Nephron progenitor cell (in vitro differentiated cells): ENCODE data around the gene RPUSD4.
A peak's percentile ranks its signal among the peaks of the same experiment; 100 is the strongest.

Source experiments
- DNase-seq: peaks from one replicate; pipeline ENCODE4 v3.0.0; 2021
- H3K27ac Mint-ChIP-seq: 2 replicates; pipeline ENCODE4 v1.8.0; 2021; ENCODE audit warnings: mild to moderate bottlenecking, moderate library complexity, mixed read lengths
- H3K27me3 Mint-ChIP-seq: 2 replicates; pipeline ENCODE4 v1.8.0; 2021; ENCODE audit warnings: mild to moderate bottlenecking, low read depth, mixed read lengths; ENCODE audit not compliant: poor library complexity
- H3K36me3 Mint-ChIP-seq: 2 replicates; pipeline ENCODE4 v1.8.0; 2021; ENCODE audit warnings: low read depth, mixed read lengths
- H3K4me1 Mint-ChIP-seq: 2 replicates; pipeline ENCODE4 v1.8.0; 2021; ENCODE audit warnings: mixed read lengths
- H3K4me3 Mint-ChIP-seq: 2 replicates; pipeline ENCODE4 v1.8.0; 2021; ENCODE audit warnings: mild to moderate bottlenecking, moderate library complexity, mixed read lengths
- H3K9me3 Mint-ChIP-seq: 2 replicates; pipeline ENCODE4 v1.8.0; 2021; ENCODE audit warnings: mild to moderate bottlenecking, moderate library complexity, mixed read lengths
- CTCF ChIP-seq: fragments of 200-600 bp; sonication (generic); IDR thresholded peaks from 2 replicates; pipeline ENCODE4 v1.5.0; 2021; ENCODE audit warnings: antibody characterized with exemption

RPUSD4 gene

GRCh38 chr11:126207896-126208295, 3.6 kb downstream of the RPUSD4 start:
- no peak for TF ChIP-seq CTCF
- no peaks in the 10 kb centered on the region for H3K27me3 Mint-ChIP-seq
- no peak overlapping the region for H3K27ac Mint-ChIP-seq
- peaks cover 24% of the 10 kb centered on the region for H3K4me1 Mint-ChIP-seq
- H3K4me3 Mint-ChIP-seq, result no peak overlapping the region
- no peaks in the 10 kb centered on the region for H3K9me3 Mint-ChIP-seq
- no peak for DNase-seq
- peaks cover 57% of the 10 kb centered on the region for H3K36me3 Mint-ChIP-seq

- Mint-ChIP-seq H3K27ac (no peak overlapping the region), H3K9me3 (no peaks in the 10 kb centered on the region), H3K4me3 (no peak overlapping the region), H3K36me3 (peaks cover 81% of the 10 kb centered on the region), H3K27me3 (peaks cover under 1% of the 10 kb centered on the region), H3K4me1 (peaks cover 5% of the 10 kb centered on the region)
- no peak for TF ChIP-seq CTCF
- no peak for DNase-seq
These were observed 6.1 kb downstream of the RPUSD4 start for GRCh38 chr11:126205359-126205758.

DNA sequence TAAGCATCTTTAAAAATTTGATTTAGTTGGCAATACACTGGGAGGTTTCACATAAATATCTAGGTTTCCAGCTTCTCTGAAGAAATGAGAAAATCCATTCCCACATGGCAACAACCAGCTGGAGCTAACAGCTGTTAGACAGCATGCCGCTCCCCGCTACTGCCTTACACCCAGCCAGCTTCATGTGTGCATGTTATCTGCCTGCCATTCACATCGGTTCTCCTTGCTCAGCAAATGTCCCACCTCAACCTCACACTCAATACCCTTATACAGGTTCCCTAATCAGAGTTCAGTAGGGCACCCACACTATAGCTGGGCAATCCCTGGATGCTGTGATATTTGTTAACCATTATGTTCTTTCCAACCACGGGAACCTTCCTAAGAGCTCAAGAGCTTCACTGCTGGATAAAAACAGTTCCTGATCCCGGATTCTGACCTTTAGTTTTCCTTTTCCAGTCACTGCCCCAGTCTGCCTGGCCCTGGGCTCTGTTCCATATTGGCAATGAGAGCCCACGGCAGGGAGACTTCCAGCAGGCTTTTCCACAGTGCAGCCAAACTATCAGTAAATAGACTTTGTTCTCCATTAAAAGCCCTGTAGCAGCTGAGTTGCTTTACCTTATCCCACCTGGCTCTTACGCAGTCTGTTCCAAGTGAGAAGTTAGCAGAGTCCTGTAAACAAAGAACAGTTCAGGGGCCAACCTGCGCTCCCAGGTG, 8.6 kb downstream of the RPUSD4 start:
- peaks cover 90% of the 10 kb centered on the region for H3K36me3 Mint-ChIP-seq
- TF ChIP-seq CTCF, result no peak
- peaks cover 6% of the 10 kb centered on the region for H3K9me3 Mint-ChIP-seq
- DNase-seq, result no peak
- H3K27ac Mint-ChIP-seq, result peak overlapping the region; percentile 27
- H3K27me3 Mint-ChIP-seq, result peaks cover 3% of the 10 kb centered on the region
- no peaks in the 10 kb centered on the region for H3K4me1 Mint-ChIP-seq
- H3K4me3 Mint-ChIP-seq, result no peak overlapping the region

GRCh38 chr11:126198648-126199047, 12.8 kb downstream of the RPUSD4 start:
- Mint-ChIP-seq H3K27me3 (peaks cover 3% of the 10 kb centered on the region), H3K9me3 (peaks cover 30% of the 10 kb centered on the region), H3K36me3 (peaks cover 94% of the 10 kb centered on the region), H3K4me1 (peaks cover 6% of the 10 kb centered on the region), H3K4me3 (no peak overlapping the region), H3K27ac (no peak overlapping the region)
- no peak for TF ChIP-seq CTCF
- DNase-seq, result no peak

- Mint-ChIP-seq H3K4me3 (no peak overlapping the region), H3K9me3 (peaks cover 30% of the 10 kb centered on the region), H3K27ac (no peak overlapping the region), H3K36me3 (peaks cover 85% of the 10 kb centered on the region), H3K4me1 (peaks cover 18% of the 10 kb centered on the region), H3K27me3 (peaks cover 3% of the 10 kb centered on the region)
- no peak for DNase-seq
- TF ChIP-seq CTCF, result no peak
These were observed 14.0 kb downstream of the RPUSD4 start for GRCh38 chr11:126197277-126197939.

- peaks cover 30% of the 10 kb centered on the region for H3K9me3 Mint-ChIP-seq
- H3K4me1 Mint-ChIP-seq, result peaks cover 33% of the 10 kb centered on the region
- H3K27ac Mint-ChIP-seq, result no peak overlapping the region
- DNase-seq, result no peak
- no peak overlapping the region for H3K4me3 Mint-ChIP-seq
- peaks cover 80% of the 10 kb centered on the region for H3K36me3 Mint-ChIP-seq
- peaks cover under 1% of the 10 kb centered on the region for H3K27me3 Mint-ChIP-seq
- no peak for TF ChIP-seq CTCF
These were observed 16.3 kb downstream of the RPUSD4 start for GRCh38 chr11:126195119-126195518.
